Stimulated activated CD4-positive, alpha-beta T cell treated with anti-CD3 and anti-CD28 coated beads, TNF-alpha, amount 100 ng/mL, for 48 hours (primary cell): ENCODE results near the gene NPBWR2.

Experiments
- DNase-seq, 3 donors: peaks; one replicate each; pipeline ENCODE4 v3.0.0-alpha.2; 2020; ENCODE audit warnings: low read depth in 3 of 3

Gene NPBWR2, protein sequence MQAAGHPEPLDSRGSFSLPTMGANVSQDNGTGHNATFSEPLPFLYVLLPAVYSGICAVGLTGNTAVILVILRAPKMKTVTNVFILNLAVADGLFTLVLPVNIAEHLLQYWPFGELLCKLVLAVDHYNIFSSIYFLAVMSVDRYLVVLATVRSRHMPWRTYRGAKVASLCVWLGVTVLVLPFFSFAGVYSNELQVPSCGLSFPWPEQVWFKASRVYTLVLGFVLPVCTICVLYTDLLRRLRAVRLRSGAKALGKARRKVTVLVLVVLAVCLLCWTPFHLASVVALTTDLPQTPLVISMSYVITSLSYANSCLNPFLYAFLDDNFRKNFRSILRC

DNA sequence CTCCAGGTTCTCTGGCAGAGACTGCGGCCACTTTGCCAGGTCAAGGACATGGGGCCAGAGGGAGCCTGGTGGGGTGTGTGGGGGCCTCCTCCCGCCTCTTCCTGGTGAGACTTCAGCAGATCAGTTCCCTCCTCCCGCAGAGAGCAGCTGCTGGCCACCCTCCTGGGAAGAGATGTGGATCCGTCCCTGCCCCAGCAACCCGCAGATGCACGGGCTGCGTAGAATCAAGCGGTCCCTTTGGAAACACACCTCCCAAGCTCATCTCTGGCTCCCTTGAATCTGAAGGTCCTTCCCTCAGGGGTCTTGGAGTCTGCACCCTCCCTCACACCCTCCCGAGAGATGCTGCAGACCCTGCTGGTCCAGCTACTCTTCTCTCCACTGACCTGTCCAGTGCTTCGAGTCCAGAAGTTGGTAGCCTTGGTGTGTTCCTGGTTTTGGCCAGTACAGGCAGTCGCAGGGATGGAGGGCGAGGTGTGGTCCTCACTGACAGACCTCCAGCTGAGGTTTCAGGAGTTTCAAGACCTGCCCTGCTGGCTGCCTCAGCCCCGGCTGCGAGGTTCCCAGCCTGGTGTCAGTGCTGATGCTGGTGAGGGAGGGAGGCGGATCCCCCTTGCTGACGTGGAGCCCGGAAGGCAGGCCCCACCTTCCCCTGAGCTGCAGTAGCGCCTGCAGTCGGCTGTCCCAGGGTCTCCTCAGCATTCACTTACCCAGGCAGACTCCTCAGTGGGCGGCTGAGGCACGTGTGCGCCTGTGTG is at the start of gene NPBWR2:
NPBWR2 (minus strand) TSS at position 585 of the 755 bp plus-strand sequence. CDS start 734 bp downstream, outside the sequence.
- no peak for DNase-seq

DNA sequence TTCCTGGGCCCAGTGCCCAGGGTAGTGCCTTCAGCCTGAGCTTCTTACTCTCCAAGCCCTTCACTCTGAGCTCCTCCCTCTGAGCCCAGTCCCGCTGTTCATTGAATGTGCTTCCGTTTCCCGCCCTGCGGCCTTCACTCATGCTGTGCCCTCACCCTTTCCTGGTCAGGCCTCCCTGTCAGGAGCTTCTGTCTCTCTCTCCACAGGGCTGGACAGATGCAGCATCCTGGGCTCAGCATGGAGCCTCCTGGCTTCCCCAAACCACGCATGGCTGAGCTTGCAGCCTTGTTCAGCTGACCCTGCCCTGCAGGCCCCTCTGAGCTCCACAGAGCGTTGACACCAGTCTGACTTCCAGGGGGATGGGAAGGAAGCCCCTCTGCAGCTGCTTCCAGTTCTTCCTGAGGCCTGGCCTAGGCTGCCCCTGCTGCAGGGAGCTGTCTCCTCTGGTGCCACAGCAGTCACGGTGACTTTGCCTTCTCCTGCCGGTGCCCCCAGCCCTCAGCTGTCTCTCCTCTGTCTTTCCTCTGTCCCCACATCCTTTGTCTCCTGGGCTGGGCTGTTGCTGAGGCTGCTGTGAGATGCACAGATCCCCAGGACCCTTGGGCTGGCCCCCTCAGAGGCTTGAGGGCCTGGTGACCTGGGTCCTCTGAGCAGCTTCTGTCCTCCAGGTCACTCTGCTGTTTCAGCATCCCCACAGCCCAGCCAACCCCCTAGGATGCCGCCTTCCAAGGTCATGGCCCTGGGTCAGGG is 48.9 kb upstream of the NPBWR2 start:
- DNase-seq = no peak

DNA sequence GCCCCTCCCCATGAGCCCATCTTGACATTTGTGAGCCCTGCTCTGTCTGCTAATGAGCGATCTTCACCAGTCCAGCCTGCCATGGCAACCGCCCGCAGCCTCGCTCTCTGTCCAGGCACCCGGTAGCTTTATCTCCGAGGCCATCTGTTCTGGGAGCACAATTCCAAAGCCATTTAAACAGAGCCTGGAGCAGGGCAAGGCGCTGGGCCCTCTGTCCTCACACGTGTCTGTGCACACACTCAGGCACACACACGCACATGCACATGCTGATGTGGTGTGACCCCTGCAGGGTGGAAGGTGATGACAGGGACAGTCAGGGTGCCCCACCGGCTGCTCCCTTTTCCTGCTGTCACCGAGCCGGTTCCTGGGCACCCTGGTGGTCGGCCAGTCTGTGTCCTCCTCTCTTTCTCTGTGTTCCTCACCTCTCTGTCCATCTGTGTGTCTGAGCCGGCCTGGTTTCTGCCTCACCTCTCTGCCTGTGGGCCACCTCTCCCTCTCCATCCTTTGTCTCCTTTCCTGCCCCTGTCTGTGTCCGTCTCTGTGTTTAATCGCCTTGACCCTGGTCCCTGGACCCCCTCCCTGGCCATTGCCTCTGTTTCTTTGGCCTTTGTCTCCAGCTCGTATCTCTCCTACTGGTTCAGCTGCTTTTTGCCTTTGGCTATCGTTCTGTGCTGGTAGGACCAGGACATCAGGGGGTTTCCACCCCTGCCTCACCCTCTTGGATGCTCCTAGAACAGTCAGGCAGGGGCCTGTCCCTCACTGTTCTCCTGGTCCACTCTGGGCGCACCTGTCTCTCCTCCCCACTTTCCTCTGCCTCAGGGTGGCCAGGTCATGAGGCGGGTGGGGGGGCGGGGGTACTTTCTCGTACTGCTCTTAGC is 48.1 kb upstream of the NPBWR2 start:
- no peak for DNase-seq

DNA sequence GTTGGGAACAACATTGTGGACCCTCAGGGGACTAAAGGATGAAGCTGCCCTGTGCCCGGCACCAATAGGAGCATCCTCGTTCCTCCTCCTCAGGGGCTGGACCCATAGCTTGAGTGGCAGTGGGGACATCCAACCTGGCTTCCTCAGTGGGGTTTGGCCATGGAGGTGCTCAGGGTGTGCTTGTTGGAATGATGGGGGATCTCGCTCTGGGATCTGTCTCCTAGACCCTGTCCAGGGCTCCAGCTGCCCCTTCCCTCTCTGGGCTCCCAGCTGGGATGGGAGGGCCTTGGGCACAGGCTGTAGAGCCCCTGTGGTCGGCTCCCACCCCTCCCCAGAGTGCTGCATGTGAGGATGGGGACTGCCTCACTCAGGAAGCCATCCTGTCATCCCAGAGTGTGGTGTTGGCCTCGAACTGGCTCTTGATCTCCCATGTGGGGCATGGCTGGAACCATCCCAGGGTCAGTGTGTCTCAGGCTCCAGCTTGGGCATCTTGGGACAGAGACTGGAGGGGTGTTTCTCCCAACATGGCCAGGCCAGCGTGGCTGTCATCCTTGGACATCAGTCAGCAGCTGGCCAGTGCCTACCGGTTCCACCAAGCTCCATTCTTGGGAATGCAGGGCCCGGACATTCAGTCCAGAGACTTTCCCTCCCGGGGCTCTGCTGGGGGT is 47.4 kb upstream of the NPBWR2 start:
- DNase-seq = no peak

DNA sequence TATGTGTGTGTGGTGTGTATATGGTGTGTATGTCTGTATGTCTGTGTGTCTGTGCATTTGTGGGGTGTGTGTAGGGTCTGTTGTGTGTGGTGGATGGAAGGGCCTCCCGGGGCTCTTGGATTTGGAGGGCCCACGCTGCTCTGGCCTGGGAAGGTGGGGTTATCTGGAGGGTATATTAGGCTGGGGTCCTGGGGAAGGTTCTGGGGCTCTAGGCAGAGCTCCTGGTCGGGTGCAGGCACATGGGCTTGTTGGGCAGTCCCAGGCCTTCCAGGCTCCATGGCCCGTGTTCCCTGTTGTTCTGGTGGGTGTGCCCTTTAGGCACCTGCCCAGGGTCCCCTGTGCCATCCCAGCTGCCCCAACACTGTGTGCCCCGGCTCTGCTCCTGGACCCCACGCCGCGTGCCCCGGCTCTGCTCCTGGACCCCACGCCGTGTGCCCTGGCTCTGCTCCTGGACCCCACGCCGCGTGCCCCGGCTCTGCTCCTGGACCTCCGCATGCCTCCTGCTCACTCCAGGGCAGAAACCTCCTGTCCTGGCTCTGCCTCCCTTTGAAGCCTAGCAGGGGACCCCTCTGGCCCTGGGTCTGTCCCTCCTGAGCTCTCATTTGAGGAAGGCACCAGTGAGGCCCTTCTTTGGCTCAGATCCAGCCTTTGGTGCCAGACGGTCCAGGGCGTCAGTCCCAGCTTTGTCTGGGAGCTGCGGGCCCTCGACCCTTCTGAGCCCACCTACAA is 46.7 kb upstream of the NPBWR2 start:
- DNase-seq = no peak

DNA sequence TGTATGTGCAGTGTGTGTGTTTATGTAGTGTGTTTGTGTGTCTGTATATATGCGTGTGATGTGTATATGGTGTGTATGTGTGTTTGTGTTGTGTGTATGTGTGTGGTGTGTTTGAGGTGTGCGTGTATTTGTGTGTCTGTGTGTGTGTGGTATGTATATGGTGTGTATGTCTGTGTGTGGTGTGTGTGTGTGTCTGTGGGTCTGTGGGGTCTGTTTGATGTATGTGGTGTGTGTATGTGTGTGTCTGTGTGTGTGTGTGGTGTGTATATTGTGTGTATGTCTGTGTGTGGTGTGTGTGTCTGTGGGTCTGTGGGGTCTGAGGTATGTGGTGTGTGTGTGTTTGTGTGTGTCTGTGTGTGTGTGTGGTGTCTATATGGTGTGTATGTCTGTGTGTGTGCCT is 46.0 kb upstream of the NPBWR2 start:
- DNase-seq = no peak

DNA sequence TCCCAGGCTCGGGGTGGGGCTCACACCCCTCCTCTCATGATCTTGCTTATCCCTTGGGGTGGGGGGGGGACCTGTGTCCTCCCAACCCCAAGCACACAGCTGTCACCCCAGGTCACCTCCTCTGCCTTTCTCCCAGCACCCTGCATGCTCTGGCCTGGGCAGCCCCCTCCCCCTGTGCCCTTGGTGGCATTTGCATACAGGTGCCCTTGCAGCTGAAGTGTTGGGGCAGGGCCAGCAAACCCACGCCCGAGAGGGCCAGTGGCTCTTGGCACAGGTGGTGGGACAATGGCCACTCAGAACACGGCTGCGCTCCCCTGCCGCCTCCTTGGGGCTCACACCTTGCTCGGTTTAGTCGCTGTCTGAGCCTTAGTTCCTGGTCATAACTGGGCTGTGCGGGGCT is 45.5 kb upstream of the NPBWR2 start:
- DNase-seq = no peak

DNA sequence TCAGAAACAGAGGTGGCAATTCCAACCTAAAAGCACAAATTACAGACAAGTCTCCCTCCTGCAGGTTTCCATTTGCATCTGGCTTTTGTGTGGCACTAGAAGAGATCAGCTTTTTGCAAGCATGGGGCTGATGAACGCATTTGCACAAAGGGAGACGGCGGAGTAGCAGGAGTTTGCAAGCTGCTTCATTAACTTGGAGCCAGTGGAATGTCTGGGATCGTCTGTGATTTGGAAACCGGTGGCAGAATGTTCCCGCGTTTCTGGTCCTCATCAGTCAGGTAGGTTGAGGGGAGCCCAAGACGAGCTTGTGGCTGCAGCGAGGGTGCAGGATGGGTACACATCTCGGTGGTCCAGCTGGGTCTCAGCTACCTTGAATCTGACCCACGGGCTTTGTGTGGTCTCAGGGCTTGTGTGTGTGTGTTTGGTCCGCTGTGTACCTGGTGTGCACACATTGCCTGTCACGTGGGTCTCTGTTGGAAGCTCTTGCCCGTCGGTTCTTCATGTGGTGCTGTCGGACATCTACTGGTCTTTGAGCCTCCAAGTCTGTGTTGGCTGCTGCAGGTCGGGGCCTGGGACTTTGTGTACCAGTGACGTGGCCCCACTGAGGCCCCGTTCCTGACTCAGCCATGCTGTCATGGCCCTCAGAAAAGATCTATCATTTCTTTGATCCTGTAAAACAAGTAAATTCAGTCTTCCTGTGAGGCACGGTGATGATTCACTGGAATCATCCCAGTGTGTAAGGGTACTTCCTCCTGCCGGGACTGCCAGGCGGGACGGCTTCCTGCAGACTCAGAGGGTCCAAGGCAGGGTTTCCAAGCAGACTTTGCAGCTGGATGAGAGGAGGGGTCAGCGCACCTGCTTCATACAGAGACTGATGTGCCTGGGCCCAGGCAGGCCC is 44.5 kb upstream of the NPBWR2 start:
- no peak for DNase-seq

DNA sequence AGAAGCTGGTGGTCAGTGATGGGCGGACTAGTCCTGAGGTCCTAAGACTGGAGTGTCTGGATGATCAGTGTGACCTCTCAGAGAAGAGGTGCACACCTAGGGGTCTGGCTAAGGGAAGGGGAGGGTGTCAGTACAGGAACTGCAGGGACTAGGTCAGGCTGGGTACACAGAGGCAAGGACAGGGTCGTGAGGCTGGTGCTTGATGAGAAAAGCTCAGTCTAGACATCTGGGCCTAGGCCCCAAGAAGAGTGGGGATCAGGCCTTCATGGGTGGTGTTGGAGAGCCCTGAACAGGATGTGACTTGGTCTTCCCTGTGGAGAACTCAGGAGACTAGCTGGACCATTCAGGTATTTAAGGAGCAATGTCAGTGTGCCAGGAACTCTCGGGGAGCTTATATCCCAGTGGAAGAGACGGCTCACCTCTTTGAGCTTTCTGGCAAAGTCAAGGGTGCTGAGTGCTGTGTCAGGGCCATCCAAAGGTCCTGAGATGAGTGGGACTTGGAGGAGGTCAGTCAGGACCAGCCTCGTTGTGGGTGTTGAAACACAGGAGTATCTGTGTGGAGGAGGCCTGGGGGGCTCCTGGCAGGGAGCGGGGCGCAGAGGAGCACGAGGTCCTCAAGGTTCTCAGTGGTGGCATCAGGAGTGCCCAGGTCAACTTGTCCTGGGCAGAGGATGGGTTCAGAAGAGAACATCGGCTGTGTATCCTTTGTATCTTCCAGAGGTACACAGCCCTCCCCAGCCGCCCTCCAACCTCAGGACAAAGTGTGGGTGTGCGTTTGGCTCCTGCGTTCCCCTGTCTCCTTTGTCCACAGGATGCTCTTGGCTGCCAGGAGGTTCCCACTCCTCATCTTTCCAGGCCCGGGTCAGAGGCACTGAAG is 43.6 kb upstream of the NPBWR2 start:
- no peak for DNase-seq

DNA sequence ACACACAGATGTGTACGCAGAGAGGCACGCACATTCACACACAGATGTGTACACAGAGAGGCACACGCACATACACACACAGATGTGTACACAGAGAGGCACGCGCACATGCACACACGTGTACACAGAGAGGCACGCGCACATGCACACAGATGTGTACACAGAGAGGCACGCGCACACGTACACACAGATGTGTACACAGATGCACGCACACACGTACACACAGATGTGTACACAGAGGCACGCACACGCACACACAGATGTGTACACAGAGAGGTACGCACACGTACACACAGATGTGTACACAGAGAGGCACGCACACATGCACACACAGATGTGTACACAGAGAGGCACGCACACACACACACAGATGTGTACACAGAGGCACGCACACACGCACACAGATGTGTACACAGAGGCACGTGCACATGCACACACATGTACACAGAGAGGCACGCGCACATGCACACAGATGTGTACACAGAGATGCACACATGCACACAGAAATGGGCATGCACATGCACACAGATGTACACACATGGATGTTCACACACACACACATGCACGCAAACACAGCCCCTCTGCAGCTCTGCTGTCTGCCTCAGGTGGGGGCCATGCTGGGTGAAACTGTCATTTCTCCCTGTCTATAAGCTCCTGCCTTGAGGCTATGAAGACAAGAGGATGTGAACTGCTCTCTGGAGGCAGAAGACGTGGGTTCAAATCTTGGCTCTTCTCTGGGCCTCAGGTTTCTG is 42.6 kb upstream of the NPBWR2 start:
- DNase-seq = no peak

DNA sequence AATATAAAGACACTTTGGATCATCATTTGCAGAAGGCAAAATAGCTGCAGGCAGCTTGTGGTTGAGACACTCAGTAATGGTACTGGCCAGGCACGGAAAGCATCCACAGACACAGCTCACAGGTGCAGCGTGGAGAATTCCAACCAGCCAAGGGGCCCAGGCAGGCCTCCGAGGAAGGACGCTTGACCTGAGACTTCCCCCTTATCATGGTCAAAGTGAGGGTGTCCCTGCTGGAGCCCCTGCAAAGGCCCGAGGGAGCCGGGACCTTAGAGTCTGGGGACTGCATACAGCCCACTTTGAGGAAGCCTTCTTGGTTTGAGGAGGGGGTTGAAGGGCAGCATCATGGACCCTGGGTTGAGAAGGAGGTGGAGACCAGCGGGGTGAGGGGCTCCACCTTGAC is 41.8 kb upstream of the NPBWR2 start:
- DNase-seq = no peak

DNA sequence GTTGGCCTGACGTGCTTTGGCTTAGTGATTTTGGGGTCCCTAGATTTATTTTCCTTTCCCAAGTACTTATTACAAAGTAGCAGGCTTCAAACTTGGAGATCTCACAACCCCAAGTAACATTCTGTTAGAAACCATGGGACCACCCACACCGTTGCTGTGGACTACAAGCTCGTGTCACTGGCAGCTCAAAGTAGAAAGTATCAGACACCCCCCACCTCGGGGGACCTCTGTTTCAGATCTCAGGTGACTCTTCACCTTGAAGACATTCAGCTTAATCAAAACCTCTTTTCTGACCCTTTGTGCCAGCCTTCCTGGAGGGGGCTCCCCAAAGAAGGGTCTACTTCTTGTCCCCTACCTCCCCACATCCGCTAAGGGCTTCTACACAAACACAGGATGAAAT is 41.2 kb upstream of the NPBWR2 start:
- DNase-seq = no peak

DNA sequence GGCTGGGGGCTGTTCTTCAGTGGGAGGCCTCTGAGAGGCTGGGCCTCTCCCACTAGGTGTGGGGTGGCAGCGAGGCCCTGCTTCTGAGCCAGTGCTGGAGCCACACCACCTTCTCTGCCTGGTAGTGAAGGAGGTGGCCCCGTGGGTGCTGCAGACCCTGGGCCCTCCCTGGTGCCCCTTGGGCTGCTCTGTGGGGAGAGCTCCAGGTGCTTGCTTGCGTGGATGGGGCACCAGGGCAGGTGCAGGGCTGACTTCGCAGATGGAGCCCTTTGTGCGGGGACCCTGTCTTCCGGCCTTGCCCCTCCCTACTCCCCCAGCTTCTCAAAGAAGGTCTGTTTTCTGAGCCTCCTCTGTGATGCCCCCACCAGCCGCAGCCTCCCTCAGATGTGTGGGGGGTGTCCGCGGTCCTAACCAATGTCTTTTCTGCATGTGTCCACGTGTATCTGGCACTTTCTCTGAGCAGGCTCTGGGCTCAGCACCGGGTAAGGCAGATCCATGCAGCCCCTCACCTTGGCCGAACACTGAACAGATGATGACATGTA is 39.6 kb upstream of the NPBWR2 start:
- DNase-seq = no peak

DNA sequence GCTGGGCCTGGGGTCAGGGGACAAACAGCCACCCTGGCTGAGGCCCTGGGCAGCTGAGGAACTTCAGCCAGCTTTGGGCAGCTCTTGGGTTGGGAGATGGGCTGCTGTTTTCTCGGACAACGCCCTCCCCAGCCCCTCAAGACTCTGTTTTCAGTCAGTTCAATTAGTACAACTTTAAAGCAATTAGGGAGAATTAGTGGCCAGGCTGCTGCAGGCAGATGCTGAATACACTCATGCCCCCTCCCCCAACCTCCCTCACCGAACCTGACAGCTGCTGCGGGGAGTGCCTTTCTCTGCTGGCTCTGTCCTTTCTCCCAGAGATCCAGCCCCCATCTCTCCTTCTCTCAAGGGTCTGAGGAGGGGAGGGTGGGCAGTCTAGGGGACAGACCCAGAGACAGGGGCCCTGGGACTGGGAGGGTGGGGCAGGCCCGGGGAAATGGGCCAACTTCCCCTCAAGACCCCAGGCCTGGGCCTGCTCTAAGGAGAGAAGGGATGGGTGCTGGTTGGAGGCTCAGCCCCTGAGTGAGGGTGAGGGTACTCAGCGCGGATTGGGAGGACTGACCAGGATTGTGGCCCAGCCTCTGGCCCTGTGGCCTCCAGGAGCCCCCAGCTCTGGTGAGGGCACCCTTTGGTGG is 39.1 kb upstream of the NPBWR2 start:
- no peak for DNase-seq

DNA sequence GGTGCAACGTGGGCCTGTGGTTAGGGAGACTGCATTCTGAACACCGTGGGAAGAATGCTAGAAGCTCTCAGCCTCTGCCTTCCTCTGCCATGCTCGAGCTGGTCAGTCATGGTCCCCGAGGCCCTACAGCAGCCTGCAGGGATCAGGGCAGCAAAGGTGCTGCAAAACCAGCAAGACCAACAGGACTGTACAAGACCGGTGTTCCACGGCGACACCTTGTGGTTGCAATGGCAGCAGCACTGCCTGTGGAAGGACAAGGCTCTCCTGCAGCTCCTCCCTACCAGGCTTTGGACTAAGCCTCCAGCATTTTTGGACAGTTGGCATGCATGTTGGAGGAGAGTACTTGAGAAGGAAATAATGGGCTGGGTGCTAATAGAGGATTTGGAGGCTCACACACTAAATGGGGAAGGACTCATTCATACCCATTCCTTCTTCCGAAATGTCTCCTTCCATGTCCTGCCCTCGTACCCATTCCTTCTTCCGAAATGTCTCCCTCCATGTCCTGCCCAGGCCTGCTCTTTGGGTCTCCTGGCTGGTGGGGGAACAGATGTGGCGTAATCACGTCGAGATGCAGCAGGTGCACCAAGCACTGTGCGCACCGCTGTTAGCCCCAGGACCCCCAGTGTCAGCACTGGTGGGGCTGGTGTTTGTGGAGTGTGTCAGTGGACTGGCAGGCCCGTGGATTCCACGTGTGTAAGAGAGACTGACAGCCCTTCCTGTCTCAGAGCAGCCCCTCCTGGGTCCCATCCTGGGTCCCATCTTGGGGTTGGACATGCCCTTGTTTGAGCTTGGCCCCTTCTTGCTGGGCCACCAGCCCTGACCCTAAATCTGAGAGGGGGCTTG is 38.3 kb upstream of the NPBWR2 start:
- DNase-seq = no peak
